Measurements from ENCODE around the gene RIOK1. TPM values are rescaled to one million over a fixed set of nuclear protein-coding genes. Genes with fewer than 3 reads are reported as not detected.

RIOK1 gene
- total and polyA plus RNA-seq, 9 donors = 11.2 to 33.2 (median 18.3) TPM

DNA sequence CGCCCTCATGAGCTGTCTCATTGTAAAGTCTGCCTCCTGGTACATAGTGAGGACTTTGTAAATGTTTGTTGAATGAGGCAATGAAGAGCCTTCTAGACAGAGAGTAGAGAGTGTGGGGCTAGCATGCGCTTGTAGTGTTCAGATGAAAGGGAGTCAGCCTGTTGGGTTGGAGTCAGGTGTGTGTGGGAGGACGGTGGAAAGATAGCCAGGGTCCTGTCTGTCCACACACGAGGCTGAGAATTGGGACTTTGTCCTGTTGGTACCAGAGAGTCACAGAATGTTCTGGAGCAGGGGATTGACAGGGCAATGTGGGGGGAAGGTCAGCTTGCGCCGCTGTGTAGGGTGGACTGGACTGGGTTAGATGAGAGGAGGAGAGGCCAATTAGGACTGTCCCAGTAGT lies 58.6 kb downstream of the RIOK1 start:
- H3K36me3 ChIP-seq = no peaks in the 10 kb centered on the region
- no peak overlapping the region for H3K4me3 ChIP-seq
- 72 to 74% (median 72%) methylated on average over 6 of the region's 6 CpGs for WGBS, 3 donors
- TF ChIP-seq EP300 (IDR thresholded peaks at IDR 0.05) = no peak
- TF ChIP-seq, protein P1, sequence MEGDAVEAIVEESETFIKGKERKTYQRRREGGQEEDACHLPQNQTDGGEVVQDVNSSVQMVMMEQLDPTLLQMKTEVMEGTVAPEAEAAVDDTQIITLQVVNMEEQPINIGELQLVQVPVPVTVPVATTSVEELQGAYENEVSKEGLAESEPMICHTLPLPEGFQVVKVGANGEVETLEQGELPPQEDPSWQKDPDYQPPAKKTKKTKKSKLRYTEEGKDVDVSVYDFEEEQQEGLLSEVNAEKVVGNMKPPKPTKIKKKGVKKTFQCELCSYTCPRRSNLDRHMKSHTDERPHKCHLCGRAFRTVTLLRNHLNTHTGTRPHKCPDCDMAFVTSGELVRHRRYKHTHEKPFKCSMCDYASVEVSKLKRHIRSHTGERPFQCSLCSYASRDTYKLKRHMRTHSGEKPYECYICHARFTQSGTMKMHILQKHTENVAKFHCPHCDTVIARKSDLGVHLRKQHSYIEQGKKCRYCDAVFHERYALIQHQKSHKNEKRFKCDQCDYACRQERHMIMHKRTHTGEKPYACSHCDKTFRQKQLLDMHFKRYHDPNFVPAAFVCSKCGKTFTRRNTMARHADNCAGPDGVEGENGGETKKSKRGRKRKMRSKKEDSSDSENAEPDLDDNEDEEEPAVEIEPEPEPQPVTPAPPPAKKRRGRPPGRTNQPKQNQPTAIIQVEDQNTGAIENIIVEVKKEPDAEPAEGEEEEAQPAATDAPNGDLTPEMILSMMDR (IDR thresholded peaks at IDR 0.05) = no peak
- no peak for TF ChIP-seq POLR2A (IDR thresholded peaks at IDR 0.05)
- H3K9me3 ChIP-seq = no peaks in the 10 kb centered on the region
- H3K27me3 ChIP-seq = no peaks in the 10 kb centered on the region
- H3K4me1 ChIP-seq (ENCODE audit: insufficient read depth) = no peaks in the 10 kb centered on the region
- H3K27ac ChIP-seq = no peak overlapping the region
- no peak for DNase-seq
- intact Hi-C loops (cut with DNase I) = no loop called here

DNA sequence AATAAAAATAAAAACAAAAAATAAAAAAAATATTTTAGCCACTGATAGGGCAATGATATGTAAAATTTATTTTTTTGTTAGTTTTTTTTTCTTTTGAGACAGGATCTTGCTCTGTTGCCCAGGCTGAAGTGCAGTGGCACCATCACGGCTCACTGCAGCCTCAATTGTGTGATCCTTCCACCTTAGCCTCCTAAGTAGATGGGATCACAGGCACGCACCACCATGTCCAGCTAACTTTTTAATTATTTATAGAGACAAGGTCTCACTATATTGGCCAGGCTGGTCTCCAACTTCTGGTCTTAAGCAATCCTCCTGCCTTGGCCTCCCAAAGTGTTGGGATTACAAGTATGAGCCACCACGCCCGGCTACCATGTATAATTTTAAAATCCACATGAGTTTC lies 59.4 kb downstream of the RIOK1 start:
- intact Hi-C loops (cut with DNase I) = no loop called here

GRCh38 chr6:7451326-7451725 lies 61.7 kb downstream of the RIOK1 start:
- WGBS, 3 donors = 58 to 72% (median 69%) methylated on average over 4 of the region's 4 CpGs

More for the DNA sequence above, 59.4 kb downstream of the RIOK1 start:
- H3K4me1 ChIP-seq (ENCODE audit: insufficient read depth) = no peaks in the 10 kb centered on the region
- no peaks in the 10 kb centered on the region for H3K36me3 ChIP-seq
- TF ChIP-seq EP300 (IDR thresholded peaks at IDR 0.05) (no peak), POLR2A (IDR thresholded peaks at IDR 0.05) (no peak)
- TF ChIP-seq, protein P1 (IDR thresholded peaks at IDR 0.05) = no peak
- no peaks in the 10 kb centered on the region for H3K27me3 ChIP-seq
- no peaks in the 10 kb centered on the region for H3K9me3 ChIP-seq
- DNase-seq = no peak
- H3K27ac ChIP-seq = no peak overlapping the region
- 81 to 95% (median 84%) methylated on average over 4 of the region's 4 CpGs for WGBS, 3 donors
- H3K4me3 ChIP-seq = no peak overlapping the region

DNA sequence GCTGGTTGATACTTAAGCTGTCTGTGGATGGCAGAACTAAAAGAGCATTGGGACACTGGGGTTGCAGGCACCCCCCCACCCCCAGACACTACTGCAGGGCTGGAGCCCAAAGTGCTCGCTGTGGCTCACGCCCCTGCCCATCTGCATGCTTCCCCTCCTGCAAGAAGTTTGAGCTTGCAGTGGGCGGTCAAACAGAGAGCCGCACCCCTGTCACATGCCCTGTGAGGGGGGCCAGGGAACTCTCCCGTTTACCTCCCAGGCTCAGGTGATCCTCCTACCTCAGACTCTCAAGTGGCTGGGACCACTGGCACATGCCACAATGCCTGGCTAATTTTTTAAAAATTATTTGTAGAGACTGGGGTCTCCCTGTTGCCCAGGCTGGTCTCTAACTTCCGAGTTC lies 63.3 kb downstream of the RIOK1 start:
- no peaks in the 10 kb centered on the region for H3K27me3 ChIP-seq
- TF ChIP-seq EP300 (IDR thresholded peaks at IDR 0.05) (no peak), POLR2A (IDR thresholded peaks at IDR 0.05) (no peak)
- TF ChIP-seq, protein P1 (IDR thresholded peaks at IDR 0.05) = no peak
- no peak for DNase-seq
- no peaks in the 10 kb centered on the region for H3K36me3 ChIP-seq
- no peaks in the 10 kb centered on the region for H3K4me1 ChIP-seq (ENCODE audit: insufficient read depth)
- intact Hi-C loops (cut with DNase I) = no loop called here
- WGBS, 3 donors = 66 to 86% (median 70%) methylated on average over 6 of the region's 6 CpGs
- H3K4me3 ChIP-seq = no peak overlapping the region
- H3K27ac ChIP-seq = no peak overlapping the region
- H3K9me3 ChIP-seq = no peaks in the 10 kb centered on the region

More at GRCh38 chr6:7451326-7451725, 61.7 kb downstream of the RIOK1 start:
- H3K27me3 ChIP-seq = no peaks in the 10 kb centered on the region
- no peaks in the 10 kb centered on the region for H3K4me1 ChIP-seq (ENCODE audit: insufficient read depth)
- intact Hi-C loops (cut with DNase I) = no loop called here
- DNase-seq = no peak
- H3K27ac ChIP-seq = no peak overlapping the region
- no peak overlapping the region for H3K4me3 ChIP-seq
- TF ChIP-seq, protein P1 (IDR thresholded peaks at IDR 0.05) = no peak
- no peak for TF ChIP-seq POLR2A (IDR thresholded peaks at IDR 0.05)
- TF ChIP-seq EP300 (IDR thresholded peaks at IDR 0.05) = no peak
- H3K36me3 ChIP-seq = no peaks in the 10 kb centered on the region
- no peaks in the 10 kb centered on the region for H3K9me3 ChIP-seq

All from ovary (tissue), 9 donors.